Breast epithelium (tissue), 4 donors: Measurements from ENCODE around the gene PDE4D. TPM values are rescaled to one million over a fixed set of nuclear protein-coding genes. Genes with fewer than 3 reads are reported as not detected.

Source experiments
- DNase-seq, 2 donors: peaks; one replicate each; pipeline ENCODE4 v3.0.0-alpha.2; 2019; ENCODE audit warnings: low spot score in 2 of 2
- H3K27ac ChIP-seq, 2 donors: fragments of 200-600 bp; sonication (generic) in 1 of 2; one replicate each; pipeline ENCODE4 v1.5.1; 2016 to 2019; ENCODE audit warnings: mild to moderate bottlenecking in 1 of 2
- H3K27me3 ChIP-seq, 2 donors: fragments of 200-600 bp; sonication (generic) in 1 of 2; one replicate each; pipeline versions ENCODE4 v1.5.1 to v1.6.0; 2017 to 2019; ENCODE audit warnings: control low read depth in 1 of 2, mild to moderate bottlenecking in 1 of 2
- H3K36me3 ChIP-seq: fragments of 200-600 bp; one replicate; pipeline ENCODE4 v1.5.1; 2019
- H3K4me1 ChIP-seq, 2 donors: fragments of 200-600 bp; sonication (generic); one replicate each; pipeline ENCODE4 v1.5.1; 2016 to 2019; ENCODE audit warnings: control low read depth in 1 of 2
- H3K4me3 ChIP-seq, 3 donors: fragments of 200-600 bp; sonication (generic); 1 replicate in 2 of 3; 2 replicates in 1 of 3; pipeline ENCODE4 v1.5.1; 2016 to 2019; ENCODE audit warnings: mild to moderate bottlenecking in 3 of 3, moderate library complexity in 2 of 3
- H3K9me3 ChIP-seq, 2 donors: fragments of 200-600 bp; sonication (generic) in 1 of 2; one replicate each; pipeline ENCODE4 v1.5.1; 2016 to 2019; ENCODE audit warnings: control low read depth in 1 of 2
- POLR2A ChIP-seq: fragments of 450-650 bp; IDR thresholded peaks from one replicate; pipeline ENCODE4 v1.6.1; 2016; ENCODE audit warnings: antibody characterized with exemption, mild to moderate bottlenecking, moderate library complexity
- POLR2AphosphoS5 ChIP-seq, 3 donors: sonication (generic); formaldehyde crosslinking; IDR thresholded peaks; one replicate each; pipeline ENCODE4 v1.6.1; 2017; ENCODE audit warnings: antibody characterized with exemption in 3 of 3
- intact Hi-C: fragments of 100-400 bp; cut with DNase I; formaldehyde crosslinking; loops from one replicate; pipeline ENCODE4 v1.15.1; 2023; ENCODE audit warnings: low total_unique reads
- total RNA-seq, 3 donors: library from RNA; depleted of rRNA; stranded (reverse); fragments of >200 nt; gene quantifications; one replicate each; pipeline ENCODE4 v1.1.0, GENCODE V29; 2016
- TF ChIP-seq, protein P1 (sequence below), 3 donors: fragments of 450-650 bp; IDR thresholded peaks; one replicate each; pipeline ENCODE4 v1.5.1; 2016 to 2017; ENCODE audit warnings: antibody characterized with exemption in 3 of 3, mild to moderate bottlenecking in 3 of 3, moderate library complexity in 3 of 3

The PDE4D gene
- total RNA-seq, 3 donors from 2014 or later: 14.4 to 37.4 (median 28.2) TPM

DNA sequence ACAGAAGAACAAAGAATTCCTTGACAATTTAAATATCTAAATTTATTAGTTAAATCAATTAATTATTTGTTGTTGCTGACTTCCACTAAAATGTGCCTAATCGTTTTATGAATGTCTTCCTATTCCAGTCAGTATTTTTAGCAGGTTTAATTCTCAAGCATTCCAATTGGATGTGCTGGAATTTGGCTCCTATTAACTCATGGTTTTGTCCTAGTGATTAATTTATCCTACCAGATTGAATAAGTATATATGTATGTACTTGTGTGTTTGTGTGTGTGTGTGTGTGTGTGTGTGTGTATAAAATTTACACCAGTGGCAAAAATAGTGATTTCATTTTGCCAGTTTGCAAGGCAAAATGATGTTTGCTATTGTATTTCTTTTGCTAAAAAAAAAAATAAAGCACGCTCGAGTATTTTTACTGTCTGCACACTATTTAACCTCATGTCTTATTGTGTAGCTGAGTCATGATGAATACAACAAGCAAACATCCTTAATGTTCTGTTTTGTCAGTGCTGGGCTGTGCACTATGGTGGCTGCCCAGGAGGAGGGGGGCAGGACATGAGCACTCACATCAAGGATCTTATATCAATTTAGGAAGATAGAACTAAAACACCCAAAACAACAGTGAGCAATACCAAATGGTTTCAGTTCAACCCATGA lies 375.5 kb downstream of the PDE4D start:
- Histone ChIP-seq H3K36me3 (no peaks in the 10 kb centered on the region), H3K27ac (no peak overlapping the region), H3K9me3 (no peaks in the 10 kb centered on the region), H3K4me1 (no peaks in the 10 kb centered on the region), H3K27me3 (no peaks in the 10 kb centered on the region), H3K4me3 (no peak overlapping the region)
- intact Hi-C loops: no loop called here
- TF ChIP-seq, protein P1, sequence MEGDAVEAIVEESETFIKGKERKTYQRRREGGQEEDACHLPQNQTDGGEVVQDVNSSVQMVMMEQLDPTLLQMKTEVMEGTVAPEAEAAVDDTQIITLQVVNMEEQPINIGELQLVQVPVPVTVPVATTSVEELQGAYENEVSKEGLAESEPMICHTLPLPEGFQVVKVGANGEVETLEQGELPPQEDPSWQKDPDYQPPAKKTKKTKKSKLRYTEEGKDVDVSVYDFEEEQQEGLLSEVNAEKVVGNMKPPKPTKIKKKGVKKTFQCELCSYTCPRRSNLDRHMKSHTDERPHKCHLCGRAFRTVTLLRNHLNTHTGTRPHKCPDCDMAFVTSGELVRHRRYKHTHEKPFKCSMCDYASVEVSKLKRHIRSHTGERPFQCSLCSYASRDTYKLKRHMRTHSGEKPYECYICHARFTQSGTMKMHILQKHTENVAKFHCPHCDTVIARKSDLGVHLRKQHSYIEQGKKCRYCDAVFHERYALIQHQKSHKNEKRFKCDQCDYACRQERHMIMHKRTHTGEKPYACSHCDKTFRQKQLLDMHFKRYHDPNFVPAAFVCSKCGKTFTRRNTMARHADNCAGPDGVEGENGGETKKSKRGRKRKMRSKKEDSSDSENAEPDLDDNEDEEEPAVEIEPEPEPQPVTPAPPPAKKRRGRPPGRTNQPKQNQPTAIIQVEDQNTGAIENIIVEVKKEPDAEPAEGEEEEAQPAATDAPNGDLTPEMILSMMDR (IDR thresholded peaks at IDR 0.05): no peak
- no peak for TF ChIP-seq POLR2AphosphoS5 (IDR thresholded peaks at IDR 0.05)
- no peak for TF ChIP-seq POLR2A
- DNase-seq: no peak

DNA sequence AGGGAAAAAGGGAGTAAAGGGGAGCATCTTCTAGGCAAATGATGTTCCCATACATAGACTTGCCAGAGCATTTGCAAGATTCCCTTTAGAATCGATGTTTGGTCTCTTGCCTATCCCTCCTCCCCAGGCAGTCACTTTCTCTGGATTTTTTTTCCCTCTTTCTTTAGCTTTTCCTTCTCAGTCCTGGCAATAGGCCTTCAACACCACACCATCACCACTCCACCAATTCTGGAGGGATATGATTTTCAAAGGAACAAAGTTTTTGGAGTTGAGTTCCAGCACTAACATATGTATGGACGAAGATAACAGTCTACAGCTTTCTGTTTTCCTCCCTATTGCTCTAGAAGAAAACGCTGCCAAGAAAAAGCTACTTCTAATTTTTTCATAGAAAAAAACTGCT lies 377.4 kb downstream of the PDE4D start:
- no peak for DNase-seq
- Histone ChIP-seq H3K36me3 (no peaks in the 10 kb centered on the region), H3K27ac (no peak overlapping the region), H3K4me1 (no peaks in the 10 kb centered on the region), H3K27me3 (no peaks in the 10 kb centered on the region), H3K4me3 (no peak overlapping the region), H3K9me3 (no peaks in the 10 kb centered on the region)
- TF ChIP-seq, protein P1 (IDR thresholded peaks at IDR 0.05): no peak
- no peak for TF ChIP-seq POLR2A
- no peak for TF ChIP-seq POLR2AphosphoS5 (IDR thresholded peaks at IDR 0.05)
- intact Hi-C loops: no loop called here

DNA sequence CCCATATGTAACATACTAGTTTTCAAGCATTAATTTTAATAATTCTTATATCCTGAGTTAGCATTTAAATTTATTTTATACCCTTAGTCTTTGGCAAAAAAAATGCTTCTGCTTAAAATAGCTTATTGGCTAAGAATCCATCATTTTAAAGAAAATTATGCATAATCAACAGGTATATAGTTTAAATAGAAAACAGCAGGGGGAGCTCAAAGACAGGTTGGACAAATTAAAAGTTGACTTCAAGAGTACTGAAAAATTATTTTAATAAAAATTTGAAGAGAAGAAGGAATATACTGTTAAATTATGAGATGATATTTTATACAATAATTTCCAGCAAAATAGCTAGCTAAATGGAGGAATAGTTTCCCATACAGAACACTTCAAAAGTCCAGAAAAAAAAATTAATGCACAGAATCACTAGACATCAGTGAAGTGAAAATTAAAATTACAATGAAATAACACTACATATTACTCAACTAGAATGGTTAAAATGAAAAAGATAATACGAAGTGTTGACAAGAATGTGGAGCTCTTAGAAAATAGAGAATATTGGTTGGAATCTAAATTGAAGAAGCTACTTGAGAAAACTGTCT lies 387.1 kb downstream of the PDE4D start:
- no peak for DNase-seq
- Histone ChIP-seq H3K27me3 (no peaks in the 10 kb centered on the region), H3K36me3 (no peaks in the 10 kb centered on the region), H3K9me3 (no peaks in the 10 kb centered on the region), H3K4me1 (no peaks in the 10 kb centered on the region), H3K27ac (no peak overlapping the region), H3K4me3 (no peak overlapping the region)
- intact Hi-C loops: no loop called here
- TF ChIP-seq, protein P1 (IDR thresholded peaks at IDR 0.05): peak in 2 of 3 donors; percentile 39 to 60
- no peak for TF ChIP-seq POLR2A

DNA sequence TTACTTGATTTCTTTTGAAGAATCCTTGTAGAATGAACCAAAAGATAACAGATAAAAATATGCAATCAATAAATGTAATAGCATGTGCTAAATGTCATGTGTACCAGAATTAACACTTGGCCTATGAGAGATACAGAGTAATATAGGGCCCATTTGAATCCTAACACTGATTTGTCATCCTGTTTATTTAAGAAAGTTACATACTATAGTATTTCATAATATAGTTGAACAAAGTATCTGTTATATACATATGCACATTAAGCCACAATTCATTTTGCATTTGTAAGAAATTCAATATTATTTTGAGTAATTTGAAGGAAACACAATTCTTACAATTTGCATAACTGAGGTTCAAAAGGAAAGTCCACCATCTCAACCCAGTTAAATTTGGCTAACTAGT lies 389.5 kb downstream of the PDE4D start:
- Histone ChIP-seq H3K27ac (no peak overlapping the region), H3K36me3 (no peaks in the 10 kb centered on the region), H3K9me3 (no peaks in the 10 kb centered on the region), H3K4me1 (no peaks in the 10 kb centered on the region), H3K4me3 (no peak overlapping the region), H3K27me3 (no peaks in the 10 kb centered on the region)
- intact Hi-C loops: no loop called here
- DNase-seq: no peak
- TF ChIP-seq, protein P1 (IDR thresholded peaks at IDR 0.05): no peak
- no peak for TF ChIP-seq POLR2AphosphoS5 (IDR thresholded peaks at IDR 0.05)

DNA sequence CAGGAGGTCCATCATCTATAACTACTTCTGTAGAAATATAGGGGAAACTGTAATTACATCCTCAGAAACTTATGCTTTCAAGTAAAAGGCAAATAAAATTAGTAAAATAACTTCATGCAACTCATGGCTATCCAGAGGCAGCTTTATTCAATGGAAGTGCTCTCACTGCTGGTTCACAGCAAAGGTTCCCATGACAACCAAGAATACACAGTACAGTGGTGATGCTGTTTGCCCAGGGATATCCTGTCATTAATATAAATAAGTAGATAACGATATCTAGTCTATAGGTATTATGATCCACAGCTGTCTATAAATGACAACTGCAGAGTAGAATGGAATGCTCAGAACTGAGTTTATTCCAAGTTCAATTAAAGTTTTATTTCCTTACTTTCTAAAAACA lies 390.3 kb downstream of the PDE4D start:
- H3K27me3 ChIP-seq: no peaks in the 10 kb centered on the region
- intact Hi-C loops: no loop called here
- TF ChIP-seq POLR2AphosphoS5 (IDR thresholded peaks at IDR 0.05) (no peak), POLR2A (no peak)
- TF ChIP-seq, protein P1 (IDR thresholded peaks at IDR 0.05): no peak
- no peaks in the 10 kb centered on the region for H3K4me1 ChIP-seq
- no peak overlapping the region for H3K27ac ChIP-seq
- H3K9me3 ChIP-seq: no peaks in the 10 kb centered on the region
- DNase-seq: no peak
- no peaks in the 10 kb centered on the region for H3K36me3 ChIP-seq
- no peak overlapping the region for H3K4me3 ChIP-seq
